IPS-NIHi11 (cell line): ENCODE results near the gene TCTN1.
"Not testable (repeated sequence)": the region's sequence is repeated elsewhere in the genome, so short reads cannot be mapped to it uniquely, and the experiment has no call there.

Experiments
- DNase-seq: peaks from one replicate; pipeline ENCODE4 v3.0.0; 2012; ENCODE audit warnings: mixed read lengths, low spot score

TCTN1 gene

DNA sequence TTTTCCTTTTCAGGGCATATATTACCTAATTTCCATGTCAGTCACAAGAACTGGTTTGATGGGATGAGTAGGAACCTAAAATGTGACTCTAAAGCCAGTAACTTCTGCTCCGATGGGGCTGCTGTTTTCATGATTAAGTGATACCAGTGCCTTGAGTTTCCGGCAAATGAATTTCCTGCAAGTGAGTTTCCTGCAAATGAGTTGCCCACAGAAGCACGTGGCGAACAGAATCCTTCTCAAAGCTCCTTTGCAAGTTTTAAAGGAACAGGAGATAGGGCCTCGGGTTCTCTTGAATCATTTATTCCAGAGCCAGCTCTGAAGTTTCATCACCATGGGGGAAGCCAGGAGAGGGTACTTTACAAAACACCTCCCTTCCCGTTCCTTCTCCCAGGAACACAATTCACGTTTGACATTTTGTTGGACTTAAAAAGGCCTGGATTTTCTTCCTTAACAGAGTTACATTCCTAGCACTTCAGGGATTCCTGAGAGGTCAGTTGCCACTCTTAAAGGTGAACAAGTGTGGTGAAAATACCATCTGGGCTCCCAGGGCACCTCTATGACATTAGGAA lies 28.6 kb upstream of the TCTN1 start:
- DNase-seq: no peak

DNA sequence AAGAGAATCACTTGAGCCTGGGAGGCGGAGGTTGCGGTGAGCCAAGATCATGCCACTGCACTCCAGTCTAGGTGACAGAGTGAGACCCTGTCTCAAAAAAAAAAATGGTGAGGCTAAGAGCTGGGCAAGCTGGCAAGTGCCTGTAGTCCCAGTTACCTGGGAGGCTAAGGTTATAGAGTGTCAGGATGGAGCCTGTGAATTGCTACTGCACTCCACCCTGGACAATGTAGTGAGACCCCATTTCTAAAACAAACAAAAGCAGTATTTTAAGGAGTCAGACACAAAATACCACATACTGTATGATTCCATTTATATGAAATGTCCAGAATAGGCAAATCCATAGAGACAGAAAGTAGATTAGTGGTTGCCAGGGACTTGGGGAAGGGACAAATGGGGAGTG lies 26.8 kb upstream of the TCTN1 start:
- DNase-seq: not testable (repeated sequence)

DNA sequence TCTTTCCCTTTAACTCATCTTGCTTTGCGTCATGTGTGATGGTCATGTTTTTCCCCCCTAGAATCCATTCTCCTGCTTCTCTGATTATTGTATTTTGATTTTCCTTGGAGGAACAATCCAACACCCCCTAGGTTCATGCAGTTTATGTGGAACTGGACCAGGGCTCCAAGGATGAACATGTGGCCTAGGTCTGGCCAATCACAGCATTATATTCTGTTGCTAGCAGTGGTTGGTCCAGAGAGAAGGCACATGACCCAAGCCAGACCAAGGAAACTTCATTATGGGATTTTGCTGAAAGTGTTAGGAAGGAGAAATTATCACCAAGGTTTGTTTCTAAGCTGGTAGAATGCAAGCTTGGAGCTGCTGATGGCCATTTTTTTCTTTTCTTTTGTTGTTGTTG lies 23.9 kb upstream of the TCTN1 start:
- DNase-seq: no peak

DNA sequence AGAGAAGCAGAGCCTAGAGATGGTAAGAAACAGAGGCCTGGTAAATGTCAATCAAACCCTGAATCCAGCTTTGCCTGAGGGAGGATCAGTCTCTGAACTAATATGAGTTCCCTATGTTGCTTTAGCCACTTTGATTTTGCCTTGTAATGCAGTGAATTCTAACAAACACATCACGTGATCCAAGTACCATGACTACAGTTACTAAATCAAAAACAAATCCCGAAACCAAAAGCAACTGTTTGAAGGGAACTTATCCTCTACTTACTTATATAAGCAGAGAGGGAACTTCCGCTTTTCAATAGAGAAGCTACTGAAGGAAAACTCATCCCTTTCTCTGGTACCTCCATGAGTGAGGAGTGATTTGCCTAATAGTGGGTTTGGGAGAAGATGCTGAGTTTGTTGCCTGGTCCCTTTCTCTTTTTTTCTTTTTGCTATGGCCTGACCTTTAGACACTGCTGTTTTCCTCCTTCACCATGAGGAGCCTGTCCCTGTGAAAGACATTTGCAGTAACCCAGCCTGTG lies 23.1 kb upstream of the TCTN1 start:
- no peak for DNase-seq

DNA sequence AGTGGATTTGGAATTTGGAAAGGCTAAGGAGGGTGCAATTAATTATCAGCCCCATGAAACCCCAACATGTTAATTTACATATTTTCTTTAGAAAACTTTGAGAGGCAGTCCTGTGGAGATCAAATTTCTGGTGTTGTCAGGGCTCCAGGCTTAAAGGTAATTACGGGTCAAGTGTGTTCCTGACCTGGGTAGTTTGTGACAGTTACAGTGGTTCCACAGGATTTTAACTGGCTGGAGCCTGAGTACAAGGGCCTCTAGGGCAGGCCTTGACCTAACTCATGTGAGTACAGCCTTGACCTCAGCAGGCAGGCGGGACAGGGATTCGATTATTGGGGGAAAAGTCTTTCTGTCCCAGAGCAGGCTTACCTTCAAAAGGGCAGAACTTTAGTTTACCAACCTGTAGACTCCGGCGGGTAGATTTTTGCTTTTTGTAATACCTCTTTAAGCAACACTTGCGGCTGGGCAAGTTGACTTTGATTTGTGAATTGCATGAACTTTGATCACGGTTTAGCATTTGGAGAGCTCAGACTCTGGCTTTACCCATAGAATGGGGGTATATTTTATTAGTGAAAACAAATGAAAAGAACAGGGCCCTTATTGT lies 22.4 kb upstream of the TCTN1 start:
- no peak for DNase-seq

DNA sequence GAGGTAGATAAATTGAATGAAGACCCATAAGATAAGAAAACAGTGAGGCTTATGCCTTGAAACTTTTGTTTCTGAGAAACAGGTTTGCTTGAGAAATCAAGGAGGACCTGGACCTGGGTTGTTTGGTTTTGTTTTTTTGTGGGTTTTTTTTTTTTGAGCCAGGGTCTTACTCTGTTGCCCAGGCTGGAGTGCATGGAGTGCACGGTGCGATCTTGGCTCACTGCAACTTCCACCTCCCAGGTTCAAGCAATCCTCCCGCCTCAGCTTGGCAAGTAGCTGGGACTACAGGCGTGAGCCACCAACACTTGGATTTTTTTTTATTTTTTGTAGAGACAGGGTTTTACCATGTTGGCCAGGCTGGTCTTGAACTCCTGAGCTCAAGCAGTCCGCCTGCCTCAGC lies 21.9 kb upstream of the TCTN1 start:
- no peak for DNase-seq

DNA sequence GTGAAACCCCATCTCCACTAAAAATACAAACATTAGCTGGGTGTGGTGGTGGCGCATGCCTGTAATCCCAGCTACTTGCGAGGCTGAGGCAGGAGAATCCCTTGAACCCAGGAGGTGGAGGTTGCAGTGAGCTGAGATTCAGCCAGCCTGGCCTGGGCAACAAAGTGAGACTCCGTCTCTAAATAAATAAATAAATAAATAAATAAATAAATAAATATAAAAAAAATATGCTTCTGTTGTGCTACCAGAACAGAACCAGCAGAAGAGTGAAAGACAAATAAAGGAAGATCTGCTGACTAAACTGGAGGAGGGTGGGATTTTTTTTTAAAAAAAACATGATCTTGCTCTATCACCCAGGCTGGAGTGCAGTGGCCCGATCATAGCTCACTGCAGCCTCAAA lies 21.0 kb upstream of the TCTN1 start:
- not testable (repeated sequence) for DNase-seq

DNA sequence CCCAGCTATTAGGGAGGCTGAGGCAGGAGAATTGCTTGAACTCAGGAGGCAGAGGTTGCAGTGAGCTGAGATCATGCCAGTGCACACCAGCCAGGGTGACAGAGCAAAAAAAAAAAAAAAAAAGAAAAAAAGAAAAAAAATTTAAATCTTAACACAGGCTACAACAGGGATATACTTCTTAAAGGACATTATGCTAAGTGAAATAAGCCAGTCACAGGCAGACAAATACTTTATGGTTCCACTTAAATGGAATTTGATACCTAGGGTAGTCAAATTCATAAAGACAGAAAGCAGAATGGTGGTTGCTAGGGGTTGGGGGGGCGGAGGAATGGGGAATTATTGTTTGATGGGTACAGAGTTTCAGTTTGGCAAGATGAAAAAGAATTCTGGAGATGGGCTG lies 16.0 kb upstream of the TCTN1 start:
- no peak for DNase-seq

DNA sequence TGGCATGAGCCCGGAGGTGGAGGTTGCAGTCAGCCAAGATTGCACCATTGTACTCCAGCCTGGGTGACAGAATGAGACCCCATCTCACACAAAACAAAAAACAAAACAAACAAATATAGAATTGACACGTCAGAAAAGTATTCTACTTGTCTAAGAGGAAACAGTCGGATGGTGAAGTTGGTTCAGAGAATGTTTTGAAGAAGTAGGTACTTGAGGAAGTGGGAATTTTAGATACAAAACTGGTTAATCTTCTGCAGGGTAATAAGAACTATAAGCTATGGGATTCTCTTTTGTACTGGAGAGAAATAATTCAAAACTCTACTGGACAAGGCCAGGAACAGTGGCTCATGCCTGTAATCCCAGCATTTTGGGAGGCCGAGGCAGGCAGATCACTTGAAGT lies 14.6 kb upstream of the TCTN1 start:
- DNase-seq: no peak

DNA sequence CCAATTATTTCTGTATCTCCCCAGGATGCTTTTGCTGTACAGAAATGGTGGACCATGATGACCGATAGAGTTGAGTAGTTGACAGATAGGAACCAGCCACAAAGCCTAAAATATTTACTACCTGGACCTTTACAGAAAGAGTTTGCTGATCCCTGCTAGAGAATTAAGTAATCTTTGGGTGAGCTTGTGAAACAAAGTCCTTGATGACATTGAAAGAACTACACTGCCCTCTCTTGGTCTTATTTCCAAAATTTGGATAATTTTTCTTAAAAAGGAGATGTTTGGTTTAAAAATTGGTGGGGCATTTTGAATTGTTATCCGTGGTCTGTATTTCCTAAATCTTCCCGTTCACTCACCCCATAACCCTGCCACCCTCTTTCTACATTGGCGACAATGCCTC lies 13.7 kb upstream of the TCTN1 start:
- DNase-seq: no peak

DNA sequence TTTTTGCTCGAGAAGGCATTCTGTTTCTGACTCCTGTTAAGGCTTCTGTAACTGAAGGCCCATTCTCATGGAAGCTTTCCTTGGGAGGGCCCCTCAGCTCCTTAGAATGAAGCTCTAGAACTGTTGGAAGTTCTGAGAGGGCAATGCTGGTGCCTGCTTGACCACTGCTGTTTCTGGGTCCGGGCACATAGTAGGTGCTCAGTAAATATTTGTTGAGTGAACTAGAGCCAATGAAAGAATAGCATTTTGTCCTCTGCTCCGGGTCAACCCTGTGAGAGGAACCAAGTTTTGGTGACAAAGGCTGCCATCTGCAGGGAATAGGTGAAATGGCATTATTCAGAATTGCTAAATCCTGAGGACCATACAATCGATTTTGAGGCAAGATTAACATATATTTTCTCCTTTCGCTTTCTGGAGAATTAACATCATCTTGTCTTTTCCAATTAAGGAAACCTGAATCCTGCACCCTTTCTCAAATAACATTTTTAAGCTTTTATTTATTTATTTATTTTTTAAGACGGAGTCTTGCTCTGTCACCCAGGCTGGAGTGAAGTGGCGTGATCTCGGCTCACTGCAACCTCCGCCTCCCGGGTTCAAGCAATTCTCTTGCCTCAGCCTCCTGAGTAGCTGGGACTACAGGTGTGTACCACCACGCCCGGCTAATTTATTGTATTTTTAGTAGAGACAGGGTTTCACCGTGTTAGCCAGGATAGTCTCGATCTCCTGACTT lies 11.7 kb upstream of the TCTN1 start:
- peak; percentile 71 for DNase-seq

DNA sequence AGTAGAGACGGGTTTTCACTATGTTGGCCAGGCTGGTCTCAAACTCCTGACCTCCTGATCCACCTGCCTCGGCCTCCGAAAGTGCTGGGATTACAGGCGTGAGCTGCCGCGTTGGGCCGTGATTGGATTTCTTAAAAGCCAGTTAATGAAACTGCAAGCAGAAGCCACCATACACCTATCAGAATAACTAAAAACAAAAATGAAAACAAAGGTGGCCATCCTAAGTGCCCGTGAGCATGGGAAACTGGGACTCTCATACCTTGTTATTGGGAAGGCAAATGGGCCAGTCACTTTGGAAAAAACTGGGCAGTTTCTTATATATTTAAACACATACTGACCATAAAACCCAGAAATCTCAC lies 7.7 kb upstream of the TCTN1 start:
- no peak for DNase-seq

DNA sequence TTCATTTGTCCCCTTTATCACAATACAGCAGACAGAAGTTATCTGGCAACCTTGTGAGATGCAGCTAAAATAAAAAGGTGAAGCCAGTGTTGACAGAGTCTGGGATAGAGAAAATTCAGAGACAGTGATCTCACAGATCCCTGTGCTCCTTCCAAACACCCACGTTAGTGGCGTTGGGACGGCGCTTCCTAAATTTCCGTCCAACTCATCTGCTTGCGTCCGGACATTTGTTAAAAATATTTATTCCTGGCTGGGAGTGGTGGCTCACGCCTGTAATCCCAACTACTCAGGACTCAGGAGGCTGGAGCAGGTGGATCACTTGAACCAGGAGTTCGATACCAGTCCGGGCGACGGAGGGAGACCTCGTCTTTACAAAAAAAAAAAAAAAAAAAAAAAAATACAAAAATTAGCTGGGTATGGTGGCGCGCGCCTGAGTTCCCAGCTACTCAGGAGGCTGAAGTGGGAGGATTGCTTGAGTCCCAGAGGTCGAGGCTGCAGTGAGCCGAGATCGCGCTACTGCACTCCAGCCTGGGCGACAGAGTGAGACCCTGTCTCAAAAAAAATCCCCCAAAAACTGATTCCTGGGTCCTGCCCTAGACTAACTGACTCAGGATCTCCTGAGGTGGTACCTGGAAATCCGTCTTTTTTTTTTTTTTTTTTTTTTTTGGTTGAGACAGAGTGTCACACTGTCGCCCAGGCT lies 708 bp upstream of the TCTN1 start:
- no peak for DNase-seq

DNA sequence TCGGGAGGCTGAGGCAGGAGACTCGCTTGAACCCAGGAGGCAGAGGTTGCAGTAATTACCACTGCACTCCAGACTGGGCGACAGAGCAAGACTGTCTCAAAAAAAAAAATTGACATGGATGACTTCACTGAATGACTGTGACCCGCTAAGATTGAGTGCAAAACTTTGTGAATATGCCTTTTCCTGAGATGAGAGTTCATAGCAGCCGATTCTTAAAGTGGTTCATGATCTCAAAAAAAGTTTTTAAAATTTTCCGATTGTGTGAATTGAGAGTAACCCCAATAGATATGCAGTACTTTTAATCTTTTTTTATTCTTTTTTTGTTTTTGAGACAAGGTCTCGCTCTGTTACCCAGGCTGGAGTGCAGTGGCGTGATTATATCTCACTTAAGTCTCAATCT lies 1.2 kb downstream of the TCTN1 start:
- no peak for DNase-seq

DNA sequence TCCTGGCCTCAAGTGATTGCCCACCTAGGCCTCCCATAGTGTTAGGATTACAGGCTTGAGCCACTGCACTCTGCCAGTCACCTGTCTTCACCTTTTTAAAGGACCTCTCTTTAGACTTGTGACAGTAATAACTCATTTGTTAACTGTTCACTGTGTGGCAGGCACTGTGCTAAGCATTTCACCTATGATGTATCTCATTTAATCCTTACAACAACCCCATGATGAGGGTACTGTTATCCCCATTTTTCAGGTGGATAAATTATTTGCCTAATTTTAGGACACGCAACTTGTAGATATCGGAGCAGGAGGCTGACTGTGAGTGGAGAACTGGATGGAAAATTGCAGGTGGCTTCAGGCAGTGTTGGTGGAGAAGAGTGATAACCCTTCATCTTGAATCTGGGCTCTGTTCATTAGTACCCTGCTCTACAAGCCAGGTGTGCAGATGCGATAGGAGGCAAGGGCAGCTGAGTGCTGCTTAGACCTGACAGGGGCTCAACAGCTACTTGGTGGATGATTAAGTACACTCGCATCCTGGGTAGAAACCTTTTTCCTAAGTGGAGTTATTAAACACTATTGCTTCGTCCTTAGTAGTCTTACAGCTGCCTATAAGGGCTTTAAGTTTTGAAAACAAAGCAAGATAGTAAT lies 2.7 kb downstream of the TCTN1 start:
- no peak for DNase-seq

DNA sequence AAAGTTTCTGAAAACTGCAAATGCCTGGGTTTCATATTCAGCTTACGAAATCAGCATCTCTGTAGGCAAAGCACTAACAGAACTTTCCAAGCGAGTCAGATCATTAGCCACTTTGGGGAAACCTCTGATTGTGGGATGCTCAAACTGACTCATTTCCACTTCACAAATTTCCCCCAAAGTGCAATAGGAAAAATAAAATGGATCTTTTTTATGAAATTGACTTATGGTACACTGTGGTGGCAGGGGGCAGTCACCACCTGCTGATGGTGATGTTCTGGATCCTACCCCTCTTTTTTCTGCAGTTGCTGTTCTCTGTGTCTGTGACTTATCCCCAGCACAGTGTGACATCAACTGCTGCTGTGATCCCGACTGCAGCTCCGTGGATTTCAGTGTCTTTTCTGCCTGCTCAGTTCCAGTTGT lies 5.6 kb downstream of the TCTN1 start:
- no peak for DNase-seq

DNA sequence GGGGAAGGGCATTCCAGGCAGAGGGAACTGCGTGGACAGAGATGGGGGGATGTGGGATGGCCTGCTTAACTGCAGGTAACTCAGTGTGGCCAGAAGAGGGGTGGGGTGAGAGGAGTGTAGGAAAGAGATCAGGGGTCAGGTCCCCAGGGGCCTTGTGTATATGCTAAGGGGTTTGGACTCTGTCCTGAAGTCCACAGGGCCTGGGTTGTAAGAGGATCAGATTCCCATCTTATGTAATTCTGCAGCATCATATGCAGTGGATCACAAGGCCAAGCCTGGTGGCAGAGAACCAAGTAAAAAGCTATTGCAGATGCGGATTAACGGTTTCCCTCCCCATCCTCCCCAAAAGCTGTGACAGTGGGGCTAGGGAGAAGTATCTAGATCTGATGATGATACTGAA lies 8.7 kb downstream of the TCTN1 start:
- no peak for DNase-seq

DNA sequence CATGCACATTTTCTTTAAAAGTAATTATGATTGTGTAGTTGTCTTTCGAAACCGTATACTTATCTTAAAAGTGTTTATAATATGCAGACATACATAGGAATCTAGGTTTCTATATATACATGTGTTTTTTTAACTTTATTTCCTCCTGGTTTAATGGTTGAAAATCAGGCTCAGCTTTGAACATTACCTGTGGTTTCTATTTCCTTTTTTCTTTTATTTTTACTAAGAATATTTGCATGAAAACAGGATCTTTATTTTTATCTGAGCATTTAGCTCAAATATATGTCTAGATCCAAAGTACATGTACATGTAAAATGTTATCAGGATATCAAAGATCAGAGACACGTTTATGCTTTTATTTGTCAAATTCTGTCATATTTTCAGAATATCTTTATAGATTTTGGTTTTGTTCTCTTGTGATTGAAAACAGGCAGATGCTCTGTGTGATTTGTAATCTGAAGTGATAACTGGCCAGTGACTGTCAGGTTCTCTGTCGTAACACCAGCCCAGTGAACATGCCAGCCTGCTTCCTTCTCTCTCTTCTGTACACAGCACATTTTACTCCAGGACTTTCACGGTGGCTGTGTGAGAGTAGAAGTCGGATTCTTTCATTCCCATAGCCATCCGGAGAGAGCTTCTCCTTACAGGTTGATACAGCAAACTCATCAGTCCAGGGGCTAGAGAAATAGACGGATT lies 13.7 kb downstream of the TCTN1 start:
- DNase-seq: no peak

DNA sequence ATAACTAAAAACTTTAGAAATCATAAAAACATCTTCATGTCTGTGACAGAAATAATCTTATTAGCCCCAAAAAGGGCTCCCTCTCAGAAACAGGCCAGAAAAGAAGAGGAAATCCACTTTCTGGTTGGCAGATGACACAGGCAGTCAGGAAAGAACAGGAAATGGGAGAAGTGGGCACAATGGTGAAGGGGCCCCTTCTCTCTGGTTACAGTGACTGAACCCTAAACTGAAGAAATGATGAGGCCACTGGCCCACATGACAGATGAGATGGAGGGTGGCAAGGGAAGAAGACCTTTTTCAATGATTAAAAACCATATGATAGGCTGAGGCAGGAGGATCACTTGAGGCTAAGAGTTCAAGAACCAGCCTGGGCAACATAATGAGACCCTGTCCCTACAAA lies 21.1 kb downstream of the TCTN1 start:
- no peak for DNase-seq

DNA sequence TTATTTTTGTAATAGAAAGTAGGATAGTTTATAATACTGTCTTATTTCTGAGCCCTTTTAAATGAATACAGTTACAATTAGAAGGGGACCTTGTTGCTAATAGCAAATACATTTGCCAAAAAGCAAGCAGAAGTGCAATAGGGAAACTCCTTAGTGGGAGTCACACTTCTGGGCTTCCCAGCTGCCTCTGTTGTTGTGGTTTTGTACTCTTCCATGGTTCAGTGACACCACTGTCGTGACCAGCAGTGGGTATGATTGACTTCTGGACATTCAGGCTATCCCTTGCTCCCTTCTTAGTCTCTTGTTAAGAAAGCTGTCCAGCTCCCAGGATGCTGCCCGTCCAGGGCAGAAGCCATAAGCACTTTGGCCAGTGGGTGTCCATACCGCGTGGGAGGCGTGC lies 22.6 kb downstream of the TCTN1 start:
- DNase-seq: no peak

DNA sequence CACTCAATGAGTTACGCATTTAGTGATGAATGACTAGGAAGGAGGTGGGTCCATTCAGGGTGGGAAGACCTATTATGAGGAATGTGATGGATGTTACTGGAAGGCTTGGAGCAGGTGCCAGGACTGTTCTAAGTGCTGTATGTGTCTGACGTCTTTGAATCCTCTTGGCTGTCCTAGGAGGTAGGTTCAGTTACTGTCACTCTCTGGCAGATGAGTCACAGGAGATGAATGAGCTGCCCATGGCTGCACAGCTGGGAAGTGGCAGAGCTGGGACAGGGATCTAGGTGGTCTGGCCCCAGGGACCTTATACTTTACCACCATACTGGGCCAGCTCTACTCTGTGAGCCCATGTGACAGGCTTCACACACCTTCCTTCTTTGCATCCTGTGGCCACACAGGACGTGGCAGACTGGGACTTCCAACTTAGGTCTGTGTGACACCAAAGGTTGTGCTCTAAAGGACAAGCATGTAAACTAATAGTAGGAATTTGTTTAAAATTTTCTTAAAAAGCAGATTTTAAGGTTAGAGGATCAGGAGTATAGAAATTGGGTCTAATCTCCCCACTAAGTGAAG lies 24.0 kb downstream of the TCTN1 start:
- no peak for DNase-seq

DNA sequence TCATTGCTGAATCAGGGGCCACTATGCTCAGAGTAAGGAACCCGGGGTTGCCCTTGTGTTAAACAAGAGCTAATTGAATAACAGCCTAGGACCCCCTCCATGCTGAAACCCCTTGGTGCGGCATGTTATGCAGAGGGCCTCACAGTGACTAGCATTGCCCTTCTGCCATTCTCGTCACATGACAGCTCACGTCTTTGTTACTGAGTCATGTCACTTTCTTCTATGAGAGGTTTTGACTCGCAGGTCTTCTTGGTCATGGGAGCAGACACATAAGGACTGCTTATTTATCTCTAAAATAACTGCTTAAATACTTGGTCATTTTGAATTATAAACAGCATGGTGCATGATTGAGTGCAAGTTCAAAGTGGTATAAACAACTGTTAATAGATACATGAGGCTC lies 24.9 kb downstream of the TCTN1 start:
- DNase-seq: no peak
